ENCODE measurements around the gene SPSB1. TPM values are rescaled to one million over a fixed set of nuclear protein-coding genes. Genes with fewer than 3 reads are reported as not detected.

Gene SPSB1
- total RNA-seq, 1 experiment from 2014 or later: 33.8 TPM

DNA sequence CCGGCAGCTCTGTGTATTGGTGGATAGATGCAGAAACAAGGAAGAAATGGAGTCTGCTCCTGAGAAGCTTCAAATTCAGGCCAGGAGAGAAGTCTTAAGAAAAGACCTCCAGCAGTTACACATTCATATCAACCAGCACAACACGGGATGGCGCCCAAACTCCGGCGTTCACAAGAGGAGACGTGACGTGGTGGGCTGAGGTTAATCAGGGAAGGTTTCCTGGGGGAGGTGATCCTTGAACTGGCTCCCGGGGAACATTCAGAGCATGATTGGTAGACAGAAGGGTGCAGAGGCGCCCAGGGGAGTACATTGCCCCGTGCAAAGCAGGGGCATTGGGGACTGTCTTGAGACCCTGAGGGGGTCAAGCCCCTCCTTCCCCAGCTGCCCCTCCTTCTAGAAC is 27.7 kb upstream of the SPSB1 start:
- TF ChIP-seq CTCF (conservative IDR thresholded peaks at IDR 0.05) (no peak), EZH2 (IDR thresholded peaks at IDR 0.05; ENCODE audit: low read depth) (no peak)
- no peak overlapping the region for H3K4me3 ChIP-seq
- H3K9me3 ChIP-seq (ENCODE audit: insufficient read depth, low read depth): no peaks in the 10 kb centered on the region
- no peaks in the 10 kb centered on the region for H3K27me3 ChIP-seq (ENCODE audit: insufficient read depth, low read depth)
- no peaks in the 10 kb centered on the region for H3K9me2 ChIP-seq (ENCODE audit: insufficient read depth)
- no peak for DNase-seq
- no peaks in the 10 kb centered on the region for H3K79me2 ChIP-seq (ENCODE audit: low read depth)
- peaks cover under 1% of the 10 kb centered on the region; the same call in 1 of the 2 replicates for H3F3A ChIP-seq (ENCODE audit: insufficient read depth, low read depth)
- intact Hi-C loops (cut with micrococcal nuclease; ENCODE audit: unreplicated experiment): no loop called here
- no peak overlapping the region for H3K27ac ChIP-seq
- no peak overlapping the region for H2AFZ ChIP-seq
- H3K4me1 ChIP-seq (replicated peaks; ENCODE audit: insufficient read depth): no peaks in the 10 kb centered on the region
- H3K36me3 ChIP-seq (ENCODE audit: low read depth): no peaks in the 10 kb centered on the region
- BruUV-seq (replicated peaks): no TSS peak
- CTCF ChIA-PET: no interaction called here
- H4K20me1 ChIP-seq (ENCODE audit: insufficient read depth): no peaks in the 10 kb centered on the region
- POLR2A ChIA-PET (ENCODE audit: unreplicated experiment): no interaction called here
- no peak overlapping the region for H3K4me2 ChIP-seq

GRCh38 chr1:9265968-9266367 is 26.7 kb upstream of the SPSB1 start:
- BruUV-seq (replicated peaks): no TSS peak
- Histone ChIP-seq H3K27me3 (ENCODE audit: insufficient read depth, low read depth) (no peaks in the 10 kb centered on the region), H4K20me1 (ENCODE audit: insufficient read depth) (no peaks in the 10 kb centered on the region), H3K79me2 (ENCODE audit: low read depth) (no peaks in the 10 kb centered on the region), H3K4me1 (replicated peaks; ENCODE audit: insufficient read depth) (peaks cover 6% of the 10 kb centered on the region; the same call in 1 of the 2 replicates), H3K9me3 (ENCODE audit: insufficient read depth, low read depth) (no peaks in the 10 kb centered on the region), H3K4me2 (no peak overlapping the region), H3K36me3 (ENCODE audit: low read depth) (no peaks in the 10 kb centered on the region), H3K4me3 (no peak overlapping the region), H2AFZ (no peak overlapping the region), H3K9me2 (ENCODE audit: insufficient read depth) (no peaks in the 10 kb centered on the region), H3F3A (ENCODE audit: insufficient read depth, low read depth) (no peaks in the 10 kb centered on the region), H3K27ac (no peak overlapping the region)
- no peak for TF ChIP-seq CTCF (conservative IDR thresholded peaks at IDR 0.05)
- no peak for TF ChIP-seq EZH2 (IDR thresholded peaks at IDR 0.05; ENCODE audit: low read depth)
- no peak for DNase-seq
- ChIA-PET CTCF (interaction anchor here (2.1 kb wide), 1 partner anchor 225 kb away, joined by 7 read pairs; no protein-coding TSS in a partner anchor), POLR2A (ENCODE audit: unreplicated experiment) (interaction anchor here (0.6 kb wide), 1 partner anchor 305 kb away, joined by 4 read pairs; no protein-coding TSS in a partner anchor)
- intact Hi-C loops (cut with micrococcal nuclease; ENCODE audit: unreplicated experiment): no loop called here

GRCh38 chr1:9267352-9267686 is 25.4 kb upstream of the SPSB1 start:
- Histone ChIP-seq H3K4me1 (replicated peaks; ENCODE audit: insufficient read depth) (peaks cover 6% of the 10 kb centered on the region; the same call in 1 of the 2 replicates), H3F3A (ENCODE audit: insufficient read depth, low read depth) (no peaks in the 10 kb centered on the region), H3K79me2 (ENCODE audit: low read depth) (no peaks in the 10 kb centered on the region), H2AFZ (no peak overlapping the region), H3K4me3 (no peak overlapping the region), H3K9me3 (ENCODE audit: insufficient read depth, low read depth) (no peaks in the 10 kb centered on the region), H3K9me2 (ENCODE audit: insufficient read depth) (no peaks in the 10 kb centered on the region), H3K27me3 (ENCODE audit: insufficient read depth, low read depth) (no peaks in the 10 kb centered on the region), H4K20me1 (ENCODE audit: insufficient read depth) (no peaks in the 10 kb centered on the region), H3K36me3 (ENCODE audit: low read depth) (no peaks in the 10 kb centered on the region), H3K27ac (no peak overlapping the region), H3K4me2 (no peak overlapping the region)
- CTCF ChIA-PET: interaction anchor here (0.6 to 2.1 kb wide), 2 partner anchors 66 to 223 kb away, joined by 3 to 7 read pairs; no protein-coding TSS in a partner anchor
- TF ChIP-seq CTCF (conservative IDR thresholded peaks at IDR 0.05) (peak; percentile 34; the same call in 1 of the 2 replicates), EZH2 (IDR thresholded peaks at IDR 0.05; ENCODE audit: low read depth) (no peak)
- POLR2A ChIA-PET (ENCODE audit: unreplicated experiment): no interaction called here
- BruUV-seq (replicated peaks): no TSS peak
- intact Hi-C loops (cut with micrococcal nuclease; ENCODE audit: unreplicated experiment): loop anchor here (1.0 kb wide), 1 partner anchor 224 kb away; no protein-coding TSS in a partner anchor
- no peak for DNase-seq
